HG02981 (cell line): ENCODE data around the gene MRPL43.
A peak's percentile ranks its signal among the peaks of the same experiment; 100 is the strongest.

Experiments used
- ATAC-seq: cut with Tn5 transposase; IDR thresholded peaks from one replicate; pipeline ENCODE4 v1.9.1; 2021; ENCODE audit warnings: mild to moderate bottlenecking, moderate library complexity; ENCODE audit not compliant: unreplicated experiment

Gene MRPL43

GRCh38 chr10:101005361-101005760, 18.1 kb upstream of the MRPL43 start:
- no peak for ATAC-seq

DNA sequence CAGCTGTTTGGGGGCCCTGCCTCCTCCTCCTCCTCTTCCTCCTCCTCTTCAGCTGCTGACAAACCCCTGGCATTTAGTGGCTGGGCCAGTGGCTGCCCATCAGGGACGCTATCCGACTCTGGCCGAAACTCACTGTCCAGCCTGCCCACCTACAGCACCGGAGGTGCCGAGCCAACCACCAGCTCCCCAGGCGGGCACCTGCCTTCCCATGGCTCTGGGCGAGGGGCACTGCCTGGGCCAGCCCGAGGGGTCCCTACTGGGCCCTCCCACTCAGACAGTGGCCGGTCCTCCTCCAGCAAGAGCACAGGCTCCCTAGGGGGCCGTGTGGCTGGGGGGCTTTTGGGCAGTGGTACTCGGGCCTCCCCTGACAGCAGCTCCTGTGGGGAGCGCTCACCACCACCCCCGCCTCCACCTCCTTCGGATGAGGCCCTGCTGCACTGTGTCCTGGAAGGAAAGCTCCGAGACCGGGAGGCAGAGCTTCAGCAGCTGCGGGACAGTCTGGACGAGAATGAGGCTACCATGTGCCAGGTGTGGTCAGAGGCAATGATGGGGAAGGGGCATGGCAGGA, 16.4 kb upstream of the MRPL43 start:
- no peak for ATAC-seq

DNA sequence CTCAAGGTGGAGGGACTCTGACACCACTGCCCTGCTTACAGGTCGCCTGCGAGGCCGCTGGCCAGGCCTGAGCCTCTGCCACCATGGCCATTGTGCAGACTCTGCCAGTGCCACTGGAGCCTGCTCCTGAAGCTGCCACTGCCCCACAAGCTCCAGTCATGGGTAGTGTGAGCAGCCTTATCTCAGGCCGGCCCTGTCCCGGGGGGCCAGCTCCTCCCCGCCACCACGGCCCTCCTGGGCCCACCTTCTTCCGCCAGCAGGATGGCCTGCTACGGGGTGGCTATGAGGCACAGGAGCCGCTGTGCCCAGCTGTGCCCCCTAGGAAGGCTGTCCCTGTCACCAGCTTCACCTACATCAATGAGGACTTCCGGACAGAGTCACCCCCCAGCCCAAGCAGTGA, 15.2 kb upstream of the MRPL43 start:
- no peak for ATAC-seq

GRCh38 chr10:101001659-101002035, 14.3 kb upstream of the MRPL43 start:
- no peak for ATAC-seq

DNA sequence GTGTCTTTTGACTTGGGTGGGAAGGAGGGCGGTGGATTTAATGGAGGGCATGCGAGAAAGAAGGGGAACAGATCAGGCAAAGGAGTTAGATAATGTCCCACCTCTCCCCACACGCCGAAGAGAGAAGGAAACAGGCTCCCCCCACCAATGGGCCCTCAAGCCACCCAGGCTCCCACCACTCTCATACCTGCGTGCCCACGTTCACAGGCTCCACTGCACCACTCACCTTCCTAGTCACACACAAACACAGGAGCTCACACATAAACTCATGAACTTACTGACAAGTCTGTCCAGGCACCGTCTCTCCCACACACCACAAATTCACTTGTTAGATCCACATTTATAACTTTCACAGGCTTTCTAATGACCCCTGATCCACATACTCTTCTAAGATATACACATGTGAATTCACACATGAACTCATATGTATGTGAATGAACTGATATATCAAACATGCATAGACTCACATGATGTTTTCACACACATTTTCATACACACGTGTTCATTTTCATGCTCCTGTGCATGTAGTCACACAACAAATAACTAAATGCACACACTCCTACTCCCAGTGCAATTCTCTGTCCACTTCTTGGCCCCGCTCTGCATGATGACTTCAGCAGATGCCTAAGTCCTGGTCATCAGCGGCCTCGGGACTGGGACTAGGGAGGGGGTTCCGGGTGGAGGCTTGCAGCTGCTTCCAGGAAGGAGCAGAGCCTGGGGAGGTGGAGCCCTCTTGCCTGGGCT, 13.8 kb upstream of the MRPL43 start:
- ATAC-seq = no peak

- no peak for ATAC-seq
Measured at GRCh38 chr10:101000127-101000914, 13.0 kb upstream of the MRPL43 start.

GRCh38 chr10:100999742-101000126, 12.4 kb upstream of the MRPL43 start, which contains the start of gene LZTS2:
LZTS2 (plus strand) TSS chr10:100999808; CDS start chr10:101002539, 2,731 bp downstream.
- no peak for ATAC-seq

- ATAC-seq = peak; percentile 45
Measured at GRCh38 chr10:100998991-100999741, 11.9 kb upstream of the MRPL43 start.

GRCh38 chr10:100998183-100998990, 11.1 kb upstream of the MRPL43 start:
- ATAC-seq = no peak

GRCh38 chr10:100997360-100998182, 10.3 kb upstream of the MRPL43 start:
- ATAC-seq = no peak

DNA sequence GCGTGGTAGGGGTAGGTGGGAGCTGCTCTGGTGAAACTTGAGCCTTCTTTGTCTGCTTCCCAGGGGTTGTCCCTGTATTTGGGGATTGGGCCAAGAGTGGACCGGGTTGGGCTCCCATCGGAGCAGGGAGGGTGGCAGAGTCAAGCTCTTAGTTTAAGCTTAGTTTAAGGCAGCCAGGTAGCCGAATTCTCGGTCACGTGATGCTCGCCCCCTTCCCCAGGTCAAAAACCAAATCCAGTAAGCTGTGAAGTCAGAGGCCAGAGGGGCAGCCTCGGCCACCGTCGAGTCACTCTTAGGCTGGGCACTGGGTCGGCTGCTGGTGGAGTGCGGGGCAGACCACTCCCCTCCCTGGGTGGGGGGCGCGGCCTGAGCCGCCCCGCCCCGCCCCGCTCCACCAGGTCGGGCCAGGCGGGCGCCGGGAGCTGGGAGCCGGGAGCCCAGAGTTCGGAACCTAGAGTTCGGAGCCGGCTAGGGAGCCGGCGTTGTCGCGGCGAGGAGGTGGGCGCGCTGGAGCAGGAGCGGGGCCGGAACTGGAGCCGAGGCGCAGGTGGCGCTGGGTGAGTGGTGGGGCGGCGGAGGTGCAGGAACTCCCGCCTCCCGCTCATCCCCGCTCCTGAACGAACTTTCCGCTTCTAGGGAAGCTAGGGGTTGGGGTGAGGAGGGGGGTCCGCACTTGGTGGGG, 9.5 kb upstream of the MRPL43 start:
- ATAC-seq = no peak

- ATAC-seq = no peak
Measured at GRCh38 chr10:100995181-100995580, 7.9 kb upstream of the MRPL43 start.

DNA sequence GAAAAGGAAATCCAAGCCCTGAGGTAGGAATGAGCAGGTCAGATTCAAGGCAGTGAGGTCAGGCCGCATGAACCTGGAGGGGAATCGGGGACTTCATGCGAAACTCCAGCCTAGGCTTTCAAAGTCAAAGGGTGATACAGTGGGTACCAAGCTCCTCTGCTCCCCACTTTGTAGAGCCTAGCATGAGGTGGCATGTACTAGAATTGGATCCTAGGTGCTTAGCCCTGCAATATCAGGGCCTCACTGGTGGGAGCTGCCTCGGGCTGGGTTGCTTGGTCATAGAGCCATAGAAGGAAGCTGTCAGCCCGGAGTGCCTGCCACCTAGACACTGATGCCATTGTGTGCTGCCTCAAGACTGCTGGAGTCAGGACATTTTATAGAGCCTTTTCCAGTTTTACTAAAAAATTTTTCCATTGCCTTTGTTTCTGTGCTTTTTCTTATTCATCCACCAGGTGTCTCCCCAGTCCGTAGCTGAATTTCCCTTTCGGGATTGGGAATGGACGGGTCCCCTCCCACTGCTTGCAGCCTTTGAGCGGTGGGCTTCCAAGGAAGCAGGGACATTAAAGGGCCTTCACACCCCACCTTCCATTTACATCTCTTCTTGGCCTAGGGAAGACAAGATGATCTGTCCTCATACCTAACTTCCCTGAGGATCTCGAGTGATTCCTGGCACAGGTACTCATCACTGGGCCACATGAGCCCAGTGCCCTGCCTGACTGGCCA, 6.8 kb upstream of the MRPL43 start:
- ATAC-seq = no peak

GRCh38 chr10:100989088-100989487, 1.8 kb upstream of the MRPL43 start:
- no peak for ATAC-seq

DNA sequence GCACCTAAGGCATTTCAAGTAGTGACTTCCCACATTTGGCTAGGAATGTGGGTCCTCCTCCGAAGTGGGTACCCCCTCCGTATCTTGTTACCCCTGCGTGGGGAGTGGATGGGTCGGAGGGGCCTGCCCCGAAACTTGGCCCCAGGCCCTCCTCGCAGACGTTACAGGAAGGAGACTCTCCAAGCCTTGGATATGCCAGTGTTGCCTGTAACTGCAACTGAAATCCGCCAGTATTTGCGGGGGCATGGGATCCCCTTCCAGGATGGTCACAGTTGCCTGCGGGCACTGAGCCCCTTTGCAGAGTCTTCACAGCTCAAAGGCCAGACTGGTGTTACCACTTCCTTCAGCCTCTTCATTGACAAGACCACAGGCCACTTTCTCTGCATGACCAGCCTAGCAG, 869 bp upstream of the MRPL43 start:
- no peak for ATAC-seq

- peak; percentile 8 for ATAC-seq
Measured at GRCh38 chr10:100987685-100988049, 370 bp upstream of the MRPL43 start.

- no peak for ATAC-seq
Measured at GRCh38 chr10:100986623-100986951, 710 bp downstream of the MRPL43 start.

DNA sequence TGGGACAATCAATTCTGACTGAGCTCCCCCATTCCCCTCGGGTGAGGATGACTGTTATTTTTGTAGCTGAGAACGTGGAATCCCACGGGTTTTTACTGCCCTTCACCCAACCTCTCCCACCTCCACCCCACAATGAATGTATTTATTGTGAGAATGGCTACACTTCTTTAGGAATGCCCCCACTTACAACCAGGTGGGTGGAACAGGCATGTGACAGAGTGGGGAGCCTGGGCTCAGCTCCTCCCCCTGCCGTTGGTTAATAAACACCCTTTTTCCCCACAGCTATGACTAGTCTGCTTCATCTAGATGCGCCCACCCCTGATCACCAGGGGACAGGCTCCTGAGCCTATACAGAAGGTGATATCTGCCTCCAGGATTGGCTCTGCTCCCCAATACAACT, 2.0 kb downstream of the MRPL43 start:
- no peak for ATAC-seq
